GM21367 (cell line): ENCODE results near the gene HS3ST2.
"Not testable (repeated sequence)": the region's sequence is repeated elsewhere in the genome, so short reads cannot be mapped to it uniquely, and the experiment has no call there.

Source experiments
- ATAC-seq: cut with Tn5 transposase; IDR thresholded peaks from one replicate; pipeline ENCODE4 v1.9.1; 2021; ENCODE audit not compliant: unreplicated experiment

HS3ST2 gene

GRCh38 chr16:22874394-22874793, 60.4 kb downstream of the HS3ST2 start:
- ATAC-seq = no peak

DNA sequence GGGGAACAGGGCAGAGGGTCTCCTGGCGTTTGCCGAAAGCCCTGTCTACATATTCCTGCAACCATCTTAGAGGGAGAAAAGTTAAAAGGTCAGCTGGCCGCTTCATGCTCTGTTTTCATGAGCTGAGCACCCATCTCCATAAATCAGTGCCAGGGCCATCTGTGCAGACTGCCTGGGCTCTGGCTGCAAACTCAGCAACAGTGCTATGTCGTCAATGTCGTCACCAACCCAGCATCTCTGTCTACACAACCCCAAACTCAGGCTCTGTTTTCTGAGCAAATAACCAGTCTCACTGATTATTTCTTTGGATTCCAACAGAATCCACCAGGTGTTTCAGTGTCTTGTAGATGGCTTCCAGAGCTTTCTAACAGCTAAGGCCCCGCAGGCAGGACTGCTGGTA, 65.0 kb downstream of the HS3ST2 start:
- ATAC-seq = no peak

DNA sequence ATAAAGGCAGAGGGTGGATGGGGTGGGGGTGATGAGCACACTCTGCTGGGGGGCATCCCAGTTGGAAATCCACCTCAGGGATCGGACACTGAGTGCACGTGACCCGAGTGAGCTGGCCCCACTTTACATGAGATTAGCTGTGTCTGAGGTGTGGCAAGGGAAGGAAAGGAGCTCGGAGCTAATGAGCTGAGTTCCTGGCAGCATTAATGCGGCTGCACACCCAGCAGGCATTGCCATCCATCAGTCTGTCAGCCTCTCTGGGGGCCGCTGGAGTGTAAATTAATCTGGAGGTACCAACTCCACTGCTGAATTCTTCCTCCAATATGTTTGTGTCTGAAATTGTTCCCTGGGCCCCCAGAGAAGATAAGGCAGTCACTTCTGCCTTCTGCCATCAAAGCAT, 65.5 kb downstream of the HS3ST2 start:
- ATAC-seq = no peak

GRCh38 chr16:22882981-22883380, 69.0 kb downstream of the HS3ST2 start:
- no peak for ATAC-seq

DNA sequence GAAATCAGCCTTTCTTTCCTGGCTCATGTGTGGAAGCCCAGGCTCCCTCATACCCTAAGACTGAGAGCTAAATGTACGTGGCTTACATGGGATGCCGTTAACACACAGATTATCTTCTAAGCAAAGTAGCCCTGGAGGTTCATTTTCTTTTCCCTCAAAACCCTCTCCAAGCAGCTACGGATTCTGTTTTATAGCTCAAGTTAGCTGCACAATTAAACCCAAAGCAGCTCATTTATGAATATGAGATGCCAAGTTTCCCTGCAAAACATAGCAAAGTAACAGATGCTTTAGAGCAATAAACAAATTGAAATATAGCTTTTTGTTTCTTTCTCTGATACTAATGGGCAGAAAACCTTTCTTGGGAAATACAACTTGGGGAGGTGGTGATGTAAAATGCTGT, 72.0 kb downstream of the HS3ST2 start:
- no peak for ATAC-seq

DNA sequence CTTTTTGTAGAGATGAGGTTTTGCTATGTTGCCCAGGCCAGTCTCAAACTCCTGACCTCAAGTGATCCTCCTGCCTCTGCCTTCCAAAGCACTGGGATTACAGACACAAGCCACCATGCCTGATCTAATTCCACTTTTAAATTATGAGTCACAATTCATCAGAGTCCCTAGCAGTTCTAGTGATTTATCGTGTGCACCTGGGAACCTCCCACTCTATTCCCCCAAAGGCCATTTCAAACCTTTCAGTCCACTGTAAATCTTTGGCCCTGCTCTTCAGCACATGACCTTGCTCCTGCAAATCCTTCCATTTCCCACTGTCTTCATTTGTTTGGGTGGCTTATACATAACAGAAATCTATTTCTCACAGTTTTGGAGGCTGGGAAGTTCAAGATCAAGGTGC, 73.0 kb downstream of the HS3ST2 start:
- no peak for ATAC-seq

DNA sequence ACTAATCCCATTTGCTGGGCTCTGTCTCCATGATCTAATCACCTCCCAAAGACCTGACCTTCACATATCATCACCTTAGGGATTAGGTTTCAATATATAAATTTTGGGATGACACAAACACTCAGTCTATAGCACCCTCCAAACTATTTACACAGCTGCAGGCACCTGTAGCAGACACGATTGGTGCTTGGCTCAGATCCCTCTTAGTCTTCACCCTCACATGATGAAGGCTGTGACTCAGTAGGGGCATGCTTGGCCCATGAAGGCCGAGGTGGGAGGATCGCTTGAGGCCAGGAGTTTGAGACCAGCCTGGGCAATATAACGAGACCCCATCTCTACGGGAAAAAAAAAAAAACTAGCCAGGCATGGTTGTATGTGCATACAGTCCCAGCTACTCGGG, 73.5 kb downstream of the HS3ST2 start:
- ATAC-seq = no peak

DNA sequence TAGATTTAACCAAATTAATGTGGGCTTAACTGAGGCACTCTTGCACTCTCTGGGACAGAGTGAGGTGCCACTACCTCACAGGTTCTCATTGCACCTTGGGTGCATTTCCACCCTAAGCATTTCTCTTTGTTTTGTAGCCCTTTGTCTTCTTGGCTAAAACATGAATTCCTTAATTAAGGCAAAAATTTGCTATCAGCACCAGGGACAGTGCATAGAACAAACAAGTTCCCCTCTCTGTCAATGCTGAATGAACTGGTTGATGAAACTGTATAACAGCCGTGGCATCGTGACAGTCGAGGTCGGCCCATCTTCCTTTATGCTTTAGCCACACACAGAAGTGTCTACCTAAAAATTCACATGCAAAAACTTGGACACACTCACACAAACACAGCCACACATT, 74.8 kb downstream of the HS3ST2 start:
- no peak for ATAC-seq

GRCh38 chr16:22890976-22891375, 77.0 kb downstream of the HS3ST2 start:
- no peak for ATAC-seq

DNA sequence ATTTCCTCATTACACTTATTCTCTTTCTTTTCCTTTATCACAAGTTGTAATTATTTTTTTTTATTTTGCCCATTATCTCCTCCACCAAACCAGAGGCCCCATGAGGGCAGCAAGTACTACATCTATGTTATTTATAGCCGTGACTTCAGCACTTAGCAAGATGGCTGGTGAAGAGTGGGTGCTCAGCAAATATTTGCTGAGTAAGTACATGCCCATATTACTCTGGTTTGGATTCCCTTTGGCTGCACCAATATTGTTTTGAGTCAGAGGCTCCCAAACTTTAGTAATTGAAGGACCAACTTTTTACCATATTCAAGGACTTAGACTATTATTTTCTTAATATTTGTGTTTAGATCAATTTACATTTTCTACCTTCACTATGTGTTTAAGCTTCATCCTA, 83.2 kb downstream of the HS3ST2 start:
- ATAC-seq = no peak

GRCh38 chr16:22898131-22898530, 84.2 kb downstream of the HS3ST2 start:
- no peak for ATAC-seq

DNA sequence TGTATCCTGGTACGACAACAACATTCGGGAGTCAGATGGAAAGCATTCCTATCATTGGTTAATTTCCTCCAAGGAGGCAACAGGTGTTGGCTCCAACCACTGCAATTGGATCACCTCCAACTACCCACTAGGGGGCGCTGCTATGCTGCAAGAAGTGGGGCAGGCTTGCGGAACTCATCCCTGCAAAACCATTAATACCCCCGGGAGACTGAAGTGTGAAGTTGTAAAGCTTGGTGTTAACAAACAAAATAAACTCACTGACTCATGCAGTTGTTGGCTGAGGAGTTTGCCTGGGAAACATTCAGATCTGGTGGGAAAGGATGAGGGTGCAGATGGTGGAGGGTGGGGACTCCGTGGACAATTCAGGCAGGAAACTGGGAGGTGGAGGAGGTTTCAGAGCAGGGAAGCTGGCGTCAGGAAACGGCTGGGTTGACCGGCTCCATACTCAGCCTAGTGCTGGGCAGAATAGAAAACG, 84.9 kb downstream of the HS3ST2 start:
- no peak for ATAC-seq

GRCh38 chr16:22899567-22899966, 85.6 kb downstream of the HS3ST2 start:
- ATAC-seq = not testable (repeated sequence)

GRCh38 chr16:22900863-22901262, 86.9 kb downstream of the HS3ST2 start:
- ATAC-seq = no peak

- ATAC-seq = no peak
Measured at GRCh38 chr16:22901563-22901962, 87.6 kb downstream of the HS3ST2 start.

DNA sequence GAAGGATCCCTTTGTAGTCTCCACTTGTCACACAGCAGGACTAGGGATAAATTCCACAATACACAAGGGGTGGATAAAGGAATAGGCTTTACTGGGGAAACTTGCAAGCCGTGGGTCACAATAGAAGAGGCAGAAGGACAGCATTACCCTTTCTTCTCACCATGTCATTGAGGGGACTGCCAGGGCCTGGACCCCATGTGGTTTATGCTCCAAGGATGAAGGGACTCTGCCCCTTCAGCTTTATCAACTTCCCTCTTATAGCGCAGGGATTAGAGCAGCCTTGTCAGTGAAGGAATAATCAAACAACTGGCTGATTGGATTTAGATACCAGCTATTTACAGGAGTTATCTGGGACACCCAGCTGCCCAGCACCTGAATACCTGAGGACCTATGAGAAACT, 89.8 kb downstream of the HS3ST2 start:
- no peak for ATAC-seq

DNA sequence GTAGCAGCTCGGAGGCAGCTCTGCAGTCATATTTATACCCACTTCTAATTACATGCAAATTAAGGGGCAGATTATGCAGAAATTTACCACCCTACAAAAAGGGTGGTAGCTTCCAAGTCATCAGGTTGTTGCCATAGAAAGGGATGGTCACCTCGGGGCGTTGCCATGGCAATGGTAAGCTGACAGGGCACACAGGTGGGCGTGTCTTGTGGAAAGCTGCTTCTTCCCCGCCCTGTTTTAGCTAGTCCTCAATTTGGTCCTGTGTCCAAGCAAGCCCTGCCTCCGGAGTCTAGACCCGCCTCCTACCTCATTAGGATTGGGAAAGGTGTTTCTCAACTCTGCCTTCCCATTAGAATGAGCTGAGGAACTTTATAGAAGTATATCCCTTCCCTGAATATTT, 98.7 kb downstream of the HS3ST2 start:
- ATAC-seq = no peak

GRCh38 chr16:22915003-22915402, 101.0 kb downstream of the HS3ST2 start:
- ATAC-seq = no peak

DNA sequence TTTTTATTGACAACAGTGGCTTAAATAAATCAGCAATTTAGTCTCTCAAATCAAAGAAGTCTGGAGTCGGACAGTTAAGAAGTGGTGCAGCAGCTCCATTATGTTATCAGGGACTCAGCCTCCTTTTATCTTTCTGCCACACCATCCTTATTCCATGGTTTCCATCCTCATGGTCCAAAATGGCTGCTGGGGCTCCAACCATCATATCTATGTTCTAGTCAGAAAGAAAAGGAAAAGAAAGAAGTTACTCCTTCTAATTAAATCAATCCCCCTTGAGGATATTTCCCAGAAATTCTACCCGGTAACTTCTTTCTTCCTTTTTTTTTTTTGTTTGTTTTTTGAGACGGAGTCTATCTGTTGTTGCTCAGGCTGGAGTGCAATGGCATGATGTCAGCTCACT, 109.5 kb downstream of the HS3ST2 start:
- no peak for ATAC-seq

- no peak for ATAC-seq
Measured at GRCh38 chr16:22924492-22924891, 110.5 kb downstream of the HS3ST2 start.

DNA sequence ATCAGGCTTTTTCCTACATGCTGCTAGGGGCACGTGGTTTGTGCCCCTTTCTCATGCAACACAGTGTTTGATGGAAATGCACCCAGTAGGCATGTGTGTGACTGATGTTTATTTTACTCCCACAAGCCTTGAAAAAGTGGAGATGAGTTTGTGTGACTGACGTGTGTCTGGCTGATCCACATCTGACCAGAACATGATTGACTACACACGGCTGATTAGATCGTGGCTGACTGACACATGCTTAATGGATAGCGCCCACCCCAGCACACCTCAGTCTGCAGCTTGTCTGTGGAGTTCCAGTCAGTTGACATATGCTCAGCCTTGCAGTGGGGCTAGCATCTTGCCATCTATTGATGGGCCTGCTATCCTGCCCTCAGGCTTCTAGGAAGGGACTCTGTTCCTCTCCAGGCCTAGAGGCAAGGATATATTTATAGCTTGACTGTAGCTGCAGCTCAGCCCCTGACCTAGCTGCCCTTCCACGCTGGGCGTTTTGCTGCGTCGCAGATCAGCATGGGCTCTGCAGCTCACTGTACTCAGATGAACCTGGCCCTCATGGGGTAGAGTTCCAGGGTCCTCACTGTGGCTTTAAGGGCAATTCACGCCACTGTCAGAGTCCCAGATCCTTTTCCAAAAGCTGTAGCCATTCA, 112.3 kb downstream of the HS3ST2 start:
- ATAC-seq = no peak

DNA sequence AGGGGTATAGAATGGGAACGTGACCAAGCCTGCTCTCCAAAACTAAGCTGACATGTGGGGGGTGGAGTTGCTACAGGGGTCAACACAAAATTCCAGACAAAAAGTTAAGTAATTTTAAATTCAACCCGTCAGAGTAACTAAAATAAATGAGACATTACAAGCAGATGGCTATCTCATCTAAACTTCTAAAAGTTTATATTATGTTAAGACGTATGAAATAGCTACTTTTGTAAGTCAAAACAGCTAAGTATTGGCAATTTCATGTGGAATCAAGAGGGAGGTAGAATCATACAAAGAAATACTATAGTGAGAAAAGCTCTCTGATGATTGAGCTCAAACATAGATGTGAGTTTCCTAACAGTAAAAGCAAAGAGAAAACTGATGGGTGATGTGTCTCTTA, 113.3 kb downstream of the HS3ST2 start:
- no peak for ATAC-seq

DNA sequence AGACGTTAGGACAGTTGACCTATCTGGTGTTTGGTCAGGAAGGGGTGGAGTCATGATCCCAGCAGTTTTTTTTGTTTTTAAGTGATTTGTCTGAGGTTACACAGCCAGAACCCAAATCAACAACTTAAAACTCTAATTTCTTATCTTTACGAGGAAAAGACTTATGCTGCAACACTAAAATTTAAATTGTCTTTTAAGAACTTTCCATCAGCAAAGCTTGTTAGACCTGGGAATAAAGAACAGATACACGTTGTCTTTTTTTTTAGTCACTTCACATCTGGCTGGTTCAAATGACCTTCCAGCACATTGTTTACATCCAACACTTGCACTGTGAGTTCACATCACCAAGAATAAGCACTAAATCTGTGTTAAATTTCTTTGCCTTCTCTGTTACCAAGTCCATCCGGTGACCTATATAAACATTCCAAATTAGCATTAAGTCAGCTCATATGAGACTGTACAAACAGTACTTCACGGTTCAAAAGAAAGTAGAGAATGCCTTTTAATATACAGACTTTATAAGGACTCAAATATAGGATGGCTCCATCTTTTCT, 115.0 kb downstream of the HS3ST2 start:
- no peak for ATAC-seq
